Measurements from ENCODE around the gene ANKRD6.
"Not testable (repeated sequence)": the region's sequence is repeated elsewhere in the genome, so short reads cannot be mapped to it uniquely, and the experiment has no call there.

Gene ANKRD6

GRCh38 chr6:89432875-89433251, at the start of gene ANKRD6:
ANKRD6 (plus strand) TSS chr6:89433152; CDS start chr6:89566977, 133,825 bp downstream.
- DNase-seq (ENCODE audit: low spot score): peak; percentile 62

- no peak for DNase-seq (ENCODE audit: low spot score)
Observed at GRCh38 chr6:89385156-89385667, 47.7 kb upstream of the ANKRD6 start.

GRCh38 chr6:89385846-89386245, 47.1 kb upstream of the ANKRD6 start:
- no peak for DNase-seq (ENCODE audit: low spot score)

- no peak for DNase-seq (ENCODE audit: low spot score)
Observed at GRCh38 chr6:89386917-89387491, 45.9 kb upstream of the ANKRD6 start.

GRCh38 chr6:89387516-89388201, 45.3 kb upstream of the ANKRD6 start:
- DNase-seq (ENCODE audit: low spot score): no peak

- no peak for DNase-seq (ENCODE audit: low spot score)
Observed at GRCh38 chr6:89388846-89389245, 44.1 kb upstream of the ANKRD6 start.

- no peak for DNase-seq (ENCODE audit: low spot score)
Observed at GRCh38 chr6:89392823-89393222, 40.1 kb upstream of the ANKRD6 start.

GRCh38 chr6:89393659-89394058, 39.3 kb upstream of the ANKRD6 start:
- no peak for DNase-seq (ENCODE audit: low spot score)

- not testable (repeated sequence) for DNase-seq (ENCODE audit: low spot score)
Observed at GRCh38 chr6:89397884-89398283, 35.1 kb upstream of the ANKRD6 start.

- no peak for DNase-seq (ENCODE audit: low spot score)
Observed at GRCh38 chr6:89398762-89399525, 34.0 kb upstream of the ANKRD6 start.

- DNase-seq (ENCODE audit: low spot score): no peak
Observed at GRCh38 chr6:89400050-89400449, 32.9 kb upstream of the ANKRD6 start.

GRCh38 chr6:89400912-89401399, 32.0 kb upstream of the ANKRD6 start:
- no peak for DNase-seq (ENCODE audit: low spot score)

GRCh38 chr6:89402776-89403175, 30.2 kb upstream of the ANKRD6 start:
- no peak for DNase-seq (ENCODE audit: low spot score)

GRCh38 chr6:89404512-89404911, 28.4 kb upstream of the ANKRD6 start:
- no peak for DNase-seq (ENCODE audit: low spot score)

GRCh38 chr6:89406141-89406540, 26.8 kb upstream of the ANKRD6 start:
- no peak for DNase-seq (ENCODE audit: low spot score)

- no peak for DNase-seq (ENCODE audit: low spot score)
Observed at GRCh38 chr6:89409461-89410035, 23.4 kb upstream of the ANKRD6 start.

GRCh38 chr6:89410231-89410761, 22.7 kb upstream of the ANKRD6 start:
- DNase-seq (ENCODE audit: low spot score): no peak

- DNase-seq (ENCODE audit: low spot score): no peak
Observed at GRCh38 chr6:89410788-89411144, 22.2 kb upstream of the ANKRD6 start.

- DNase-seq (ENCODE audit: low spot score): no peak
Observed at GRCh38 chr6:89411145-89412070, 21.5 kb upstream of the ANKRD6 start.

GRCh38 chr6:89412071-89413005, 20.6 kb upstream of the ANKRD6 start, which contains the start of gene RRAGD:
RRAGD (minus strand) TSS chr6:89412273; CDS start chr6:89411993, 280 bp downstream.
- DNase-seq (ENCODE audit: low spot score): peak; percentile 42

Measured in hepatic stellate cell (primary cell).